ENCODE measurements around the gene RASGEF1C. TPM values are rescaled to one million over a fixed set of nuclear protein-coding genes. Genes with fewer than 3 reads are reported as not detected.
"Not testable (repeated sequence)": the region's sequence is repeated elsewhere in the genome, so short reads cannot be mapped to it uniquely, and the experiment has no call there.

The RASGEF1C gene
- total RNA-seq, 1 experiment from 2014 or later, result 0.40 TPM

DNA sequence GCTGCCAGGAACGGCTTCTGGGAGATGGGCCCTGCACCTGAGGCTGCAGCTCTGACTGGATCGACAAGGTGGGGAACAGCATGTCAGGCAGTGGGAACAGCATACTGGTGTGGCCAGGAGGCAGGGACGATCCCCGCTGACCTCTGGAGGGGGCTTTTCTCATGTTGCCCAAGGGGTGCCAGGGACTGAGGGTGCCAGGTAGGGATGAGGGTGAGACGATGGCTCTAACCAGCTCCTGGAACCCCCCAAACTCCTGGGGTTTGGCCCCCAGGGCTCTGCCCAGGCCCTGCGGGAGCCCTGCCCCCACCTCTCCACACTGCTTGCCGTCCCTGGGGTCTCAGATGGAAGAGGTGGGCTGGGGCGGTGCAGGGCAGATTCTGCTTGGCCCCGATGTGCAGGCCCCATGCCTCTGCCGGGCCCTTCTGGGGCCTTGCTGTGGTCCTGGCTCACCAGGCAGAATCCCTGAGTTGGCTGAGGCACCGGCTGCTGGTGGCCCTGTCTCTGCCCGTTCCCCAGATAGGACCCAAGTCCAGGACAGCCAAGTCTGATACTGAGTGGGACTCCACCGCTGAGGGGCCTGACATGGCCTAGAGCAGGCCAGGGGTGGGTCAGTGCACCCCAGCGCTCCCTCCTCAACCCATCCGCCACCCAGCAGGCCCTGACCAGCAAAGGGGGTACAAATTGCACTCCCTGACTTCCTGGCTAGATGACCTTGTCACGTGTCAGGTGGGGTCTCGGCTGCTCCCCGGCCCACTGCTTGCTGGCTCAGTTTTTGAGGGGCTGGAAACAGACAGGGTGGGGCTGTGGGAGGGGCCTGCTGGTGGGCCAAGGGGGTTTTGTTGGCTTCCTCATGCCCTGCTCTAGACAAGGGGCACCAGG lies 109.0 kb downstream of the RASGEF1C start:
- DNase-seq (ENCODE audit: low read depth), result no peak

DNA sequence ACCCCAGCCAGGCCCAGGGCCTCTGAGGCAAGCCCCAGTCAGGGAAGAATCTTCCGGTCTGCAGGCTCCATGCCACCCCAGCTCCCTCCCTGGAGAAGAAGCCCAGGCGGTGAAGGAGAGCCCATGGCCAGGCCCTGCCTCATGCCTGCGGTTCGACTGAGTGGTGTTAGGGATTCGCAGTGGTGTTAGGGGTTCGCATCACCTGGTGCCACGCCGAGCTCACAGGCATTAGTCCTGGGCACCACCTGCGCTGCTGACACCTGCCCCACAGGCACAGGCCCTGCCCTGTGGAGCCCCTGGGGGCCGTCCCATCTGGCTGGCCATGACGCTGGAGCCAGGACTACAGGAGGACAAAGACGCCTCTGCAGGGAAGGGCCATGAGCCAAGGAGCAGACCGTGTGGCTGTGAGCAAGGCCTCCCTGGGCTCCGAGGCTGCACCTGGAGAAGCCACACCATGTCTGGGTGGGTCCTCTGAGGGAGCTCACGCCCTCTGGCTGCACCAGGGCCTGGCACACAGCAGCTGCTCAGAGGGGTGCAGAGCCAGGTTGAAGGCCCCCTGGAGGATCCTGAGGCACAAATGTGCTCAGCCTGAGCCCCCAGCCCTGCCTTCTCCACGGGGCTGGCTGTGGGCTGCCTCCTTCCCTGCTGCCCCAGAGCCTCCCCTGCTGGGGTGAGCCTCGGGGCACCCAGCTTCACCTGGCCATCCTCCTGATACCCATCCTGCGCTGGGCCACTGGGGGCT lies 109.8 kb downstream of the RASGEF1C start:
- DNase-seq (ENCODE audit: low read depth), result no peak

DNA sequence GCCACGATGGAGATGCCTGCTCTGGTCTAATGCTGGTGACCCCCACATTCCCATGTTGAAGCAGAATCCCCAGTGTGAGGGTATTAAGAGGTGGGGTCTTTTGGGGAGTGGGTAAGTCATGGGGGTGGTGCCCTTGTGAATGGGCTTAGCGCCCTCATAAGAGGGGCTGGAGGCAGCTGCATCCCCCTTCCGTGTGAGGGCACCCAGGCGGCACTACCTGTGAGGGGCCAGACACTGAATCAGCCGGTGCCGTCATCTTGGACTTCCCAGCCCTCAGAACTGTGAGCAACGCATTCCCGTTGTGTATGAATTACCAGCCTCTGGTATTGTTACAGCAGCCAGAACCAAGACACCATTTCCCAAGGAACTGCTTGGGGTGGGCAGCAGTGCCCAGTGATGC lies 110.5 kb downstream of the RASGEF1C start:
- DNase-seq (ENCODE audit: low read depth), result no peak

DNA sequence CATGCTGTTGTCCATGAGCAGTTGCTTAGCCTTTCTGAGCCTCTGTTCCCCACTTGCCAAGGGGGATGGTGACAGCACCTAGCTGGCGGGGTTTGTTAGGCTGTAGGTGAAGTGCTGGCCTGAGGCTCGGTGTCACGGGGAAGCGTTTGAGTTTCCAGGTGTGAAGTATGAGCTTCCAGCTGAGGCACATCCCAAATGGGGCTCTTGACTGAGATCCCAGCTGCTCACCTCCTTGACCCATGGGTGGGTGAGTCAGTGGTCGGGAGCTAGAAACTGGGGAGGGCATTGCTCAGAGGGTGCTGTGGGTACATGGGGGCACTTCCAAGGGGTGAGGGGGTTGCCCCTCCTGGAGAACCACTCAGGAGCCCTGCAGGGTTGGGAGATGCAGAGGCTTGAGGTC lies 111.1 kb downstream of the RASGEF1C start:
- DNase-seq (ENCODE audit: low read depth), result no peak

DNA sequence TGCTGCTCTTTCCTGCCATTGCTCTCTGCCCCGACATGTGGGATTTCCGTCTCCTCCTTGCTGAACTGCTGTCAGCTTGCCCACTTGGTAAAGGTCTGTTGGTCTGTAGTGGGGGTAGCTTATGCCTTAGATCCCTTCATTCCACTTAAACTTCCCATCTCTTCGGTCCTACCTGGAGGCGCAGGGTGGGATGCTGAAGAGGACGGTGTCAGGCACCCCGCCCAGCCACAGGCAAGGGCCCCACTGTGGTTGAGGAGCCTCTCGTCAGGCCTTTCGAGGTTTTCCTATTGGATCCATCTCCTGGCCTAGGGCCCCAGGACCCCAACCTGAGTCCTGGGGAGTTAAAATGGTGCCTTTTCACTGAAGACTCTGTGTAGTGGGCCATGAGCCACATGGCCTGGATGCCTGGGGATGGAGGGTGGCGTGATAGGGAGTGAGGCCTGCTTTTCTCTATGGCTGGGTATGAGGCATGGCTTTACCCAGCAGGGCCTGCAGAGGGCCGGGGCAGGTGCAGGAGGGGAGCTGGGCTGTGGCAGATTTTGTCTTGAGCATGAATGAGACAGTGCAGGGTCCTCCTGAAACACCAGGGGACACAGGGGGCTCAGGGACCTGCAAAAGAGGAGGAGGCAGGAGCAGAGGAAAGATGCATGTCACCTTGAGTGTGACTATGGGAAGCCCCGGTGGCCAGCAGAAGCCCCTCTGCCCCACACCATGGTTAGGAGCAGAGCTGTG lies 111.7 kb downstream of the RASGEF1C start:
- no peak for DNase-seq (ENCODE audit: low read depth)

DNA sequence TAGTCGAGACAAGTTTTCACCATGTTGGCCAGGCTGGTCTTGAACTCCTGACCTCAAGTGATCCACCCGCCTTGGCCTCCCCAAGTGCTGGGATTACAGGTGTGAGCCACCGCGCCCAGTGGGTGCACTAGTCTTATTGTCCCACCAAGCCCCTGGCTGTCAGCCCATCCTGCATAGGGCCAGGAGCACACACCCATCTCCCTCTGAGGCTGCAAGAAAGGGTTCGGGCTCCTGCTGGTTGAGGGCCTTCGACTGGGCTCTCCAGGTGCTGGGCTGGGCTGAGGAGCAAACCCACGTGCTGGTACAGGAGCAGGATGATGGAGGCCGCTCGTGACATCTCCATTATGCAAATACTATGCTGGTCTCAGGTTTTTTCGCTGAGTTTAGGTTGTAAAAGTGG lies 112.4 kb downstream of the RASGEF1C start:
- no peak for DNase-seq (ENCODE audit: low read depth)

DNA sequence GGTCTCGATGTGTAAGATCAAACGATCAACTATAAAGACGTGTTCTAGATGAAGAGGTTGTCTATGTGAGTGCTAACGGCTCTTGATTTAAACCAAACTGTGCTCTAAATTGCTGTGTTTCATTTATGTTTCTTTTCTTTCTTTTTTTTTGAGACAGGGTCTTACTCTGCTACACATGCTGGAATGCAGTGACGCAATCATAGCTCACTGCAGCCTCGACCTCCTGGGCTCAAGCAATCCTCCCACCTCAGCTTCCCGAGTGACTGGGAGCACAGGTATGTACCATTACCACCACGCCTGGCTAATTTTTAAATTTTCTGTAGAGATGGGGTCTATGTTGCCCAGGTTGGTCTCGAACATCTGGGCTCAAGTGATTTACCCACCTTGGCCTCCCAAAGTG lies 113.5 kb downstream of the RASGEF1C start:
- DNase-seq (ENCODE audit: low read depth), result no peak

DNA sequence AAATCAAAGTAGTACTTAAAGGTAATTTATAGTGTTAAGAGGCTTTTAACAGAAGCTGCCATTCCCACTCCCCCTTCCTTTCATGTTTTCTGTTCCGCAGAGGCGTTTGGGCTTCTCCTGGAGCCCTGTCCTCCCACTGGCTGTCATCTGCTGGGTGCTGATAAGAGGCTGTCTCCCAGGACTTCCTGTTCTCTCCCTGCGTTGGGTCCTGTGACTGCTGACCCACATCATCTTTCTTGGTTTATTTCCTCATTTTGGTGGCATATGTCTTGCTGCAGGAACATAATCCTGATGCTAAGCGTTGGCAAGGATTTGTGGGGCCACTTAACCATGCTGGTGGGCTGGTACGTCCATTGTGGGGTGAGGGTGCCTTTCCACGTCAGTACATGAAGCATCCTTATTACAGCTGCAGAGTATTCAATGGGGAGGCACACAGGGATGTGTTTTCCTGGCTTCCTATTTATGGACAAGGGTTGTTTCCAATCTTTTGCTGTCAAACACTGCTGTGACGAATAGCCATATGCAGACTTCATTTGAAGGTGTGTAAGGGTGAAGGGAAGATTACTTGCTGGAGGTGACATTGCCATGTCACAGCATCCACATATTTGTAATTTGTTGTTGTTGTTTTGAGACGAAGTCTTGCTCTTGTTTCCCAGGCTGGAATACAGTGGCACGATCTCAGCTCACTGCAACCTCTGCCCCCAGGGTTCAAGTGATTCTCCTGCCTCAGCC lies 115.2 kb downstream of the RASGEF1C start:
- DNase-seq (ENCODE audit: low read depth), result no peak

DNA sequence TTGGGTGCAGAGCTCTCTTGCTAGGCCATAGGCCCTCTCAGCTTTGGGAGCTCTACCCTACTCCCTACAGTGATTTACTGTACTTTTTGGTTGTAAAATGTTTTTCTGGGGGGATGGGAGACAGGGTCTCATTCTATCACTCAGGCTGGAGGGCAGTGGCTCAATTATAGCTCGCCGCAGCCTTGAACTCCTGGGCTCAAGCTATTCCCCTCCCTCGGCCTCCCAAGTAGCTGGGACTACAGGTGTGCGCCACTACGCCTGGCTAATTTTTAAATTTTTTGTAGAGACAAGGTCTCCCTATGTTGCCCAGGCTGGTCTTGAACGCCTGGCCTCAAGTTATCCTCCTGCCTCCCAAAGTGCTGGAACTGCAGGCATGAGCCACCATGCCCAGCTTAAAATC lies 115.8 kb downstream of the RASGEF1C start:
- no peak for DNase-seq (ENCODE audit: low read depth)

DNA sequence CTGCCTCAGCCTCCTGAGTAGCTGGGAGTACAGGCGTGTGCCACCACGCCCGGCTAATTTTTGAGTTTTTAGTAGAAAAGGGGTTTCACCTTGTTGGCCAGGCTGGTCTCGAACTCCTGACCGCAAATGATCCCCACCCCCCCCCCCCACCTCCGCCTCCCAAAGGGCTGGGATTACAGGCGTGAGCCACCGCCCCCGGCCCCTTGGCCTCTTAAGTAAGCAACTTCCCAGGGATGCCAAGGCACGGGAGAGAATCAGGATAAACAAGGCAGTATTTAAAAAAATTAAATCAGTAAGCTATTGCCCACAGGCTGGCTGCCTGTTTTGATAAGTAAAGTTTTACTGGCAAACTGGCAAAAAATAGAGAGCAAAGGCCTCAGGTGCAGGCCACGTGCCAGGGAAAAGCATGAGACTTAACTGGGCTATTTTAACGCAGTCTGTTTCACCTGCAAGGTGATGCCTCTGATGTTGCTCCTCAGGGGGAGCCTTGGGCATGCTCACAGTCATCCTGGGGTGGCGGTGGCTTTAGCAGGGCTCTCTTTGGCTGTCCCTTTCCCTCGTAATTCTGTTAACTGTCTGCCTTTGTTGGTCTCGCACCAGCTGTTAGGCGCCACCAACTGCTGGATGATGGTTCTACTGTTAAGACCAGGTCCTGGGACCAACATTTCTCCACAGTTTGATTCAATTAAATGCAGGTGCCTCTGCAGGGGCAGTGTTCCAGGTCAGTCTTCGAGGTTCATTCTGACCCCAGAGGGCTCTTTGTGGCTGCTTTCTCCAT lies 118.1 kb downstream of the RASGEF1C start:
- DNase-seq (ENCODE audit: low read depth), result peak; percentile 54

DNA sequence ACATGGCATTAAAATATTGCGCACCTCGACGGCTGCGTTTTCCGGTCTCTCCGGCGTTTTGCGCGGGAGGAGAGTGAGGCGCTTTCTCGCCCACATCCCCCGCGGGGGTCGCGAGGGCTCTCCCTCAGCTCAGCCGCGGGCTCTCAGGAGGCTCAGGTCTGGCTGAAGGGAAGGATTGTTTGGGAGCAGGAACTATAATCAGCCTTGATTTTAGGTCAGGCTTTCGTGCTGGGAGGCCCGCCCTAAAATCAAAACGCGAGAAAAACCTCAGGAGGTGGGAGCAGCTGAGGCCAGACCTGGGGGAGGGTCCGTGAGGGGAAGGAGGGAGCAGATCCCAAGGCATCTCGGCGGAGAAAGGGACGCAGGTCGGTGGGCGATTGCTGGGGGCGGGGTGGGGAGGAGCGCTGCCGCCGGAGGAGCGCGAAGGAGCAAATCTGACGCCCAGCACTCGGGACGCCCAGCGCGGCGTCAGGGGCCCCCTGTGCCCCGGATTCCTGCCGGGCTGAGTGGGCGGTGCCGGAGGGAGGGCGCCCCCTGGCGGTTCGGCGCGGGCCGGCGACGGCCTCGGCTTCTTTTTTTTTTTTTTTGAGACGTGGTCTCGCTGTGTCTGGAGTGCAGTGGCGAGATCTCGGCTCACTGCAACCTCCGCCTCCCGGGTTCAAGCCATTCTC lies 118.8 kb downstream of the RASGEF1C start:
- peak; percentile 88 for DNase-seq (ENCODE audit: low read depth)

DNA sequence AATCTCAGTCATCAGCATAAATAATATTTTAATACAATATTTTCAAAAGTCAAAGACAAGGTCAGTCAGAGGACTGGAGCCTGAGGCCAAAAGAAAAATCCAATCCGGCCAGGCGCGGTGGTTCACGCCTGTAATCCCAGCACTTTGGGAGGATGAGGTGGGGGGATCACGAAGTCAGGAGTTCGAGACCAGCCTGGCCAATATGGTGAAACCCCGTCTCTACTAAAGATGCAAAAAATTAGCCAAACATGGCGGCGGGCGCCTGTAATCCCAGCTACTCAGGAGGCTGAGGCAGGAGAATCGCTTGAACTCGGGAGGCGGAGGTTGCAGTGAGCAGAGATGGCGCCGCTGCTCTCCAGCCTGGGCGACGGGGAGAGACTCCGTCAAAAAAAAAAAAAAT lies 119.4 kb downstream of the RASGEF1C start:
- DNase-seq (ENCODE audit: low read depth), result not testable (repeated sequence)

DNA sequence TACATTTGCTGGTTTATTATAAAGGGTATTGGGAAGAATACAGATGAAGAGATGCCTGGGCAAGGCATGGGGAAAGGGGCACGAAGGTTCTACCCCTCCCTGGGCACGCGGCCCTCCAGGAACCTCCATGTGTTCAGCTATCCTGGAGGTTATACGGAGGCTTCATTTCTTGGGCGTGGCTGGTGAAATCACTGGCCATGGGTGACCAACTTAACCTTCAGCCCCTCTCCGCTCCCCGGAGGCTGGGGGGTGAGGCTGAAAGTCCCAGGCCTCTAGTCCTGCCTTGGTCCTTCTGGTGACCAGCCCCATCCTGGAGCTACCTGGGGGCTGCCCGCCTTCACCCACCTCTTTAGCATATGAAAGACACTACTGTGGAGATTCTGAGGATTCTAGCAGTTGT lies 120.5 kb downstream of the RASGEF1C start:
- no peak for DNase-seq (ENCODE audit: low read depth)

DNA sequence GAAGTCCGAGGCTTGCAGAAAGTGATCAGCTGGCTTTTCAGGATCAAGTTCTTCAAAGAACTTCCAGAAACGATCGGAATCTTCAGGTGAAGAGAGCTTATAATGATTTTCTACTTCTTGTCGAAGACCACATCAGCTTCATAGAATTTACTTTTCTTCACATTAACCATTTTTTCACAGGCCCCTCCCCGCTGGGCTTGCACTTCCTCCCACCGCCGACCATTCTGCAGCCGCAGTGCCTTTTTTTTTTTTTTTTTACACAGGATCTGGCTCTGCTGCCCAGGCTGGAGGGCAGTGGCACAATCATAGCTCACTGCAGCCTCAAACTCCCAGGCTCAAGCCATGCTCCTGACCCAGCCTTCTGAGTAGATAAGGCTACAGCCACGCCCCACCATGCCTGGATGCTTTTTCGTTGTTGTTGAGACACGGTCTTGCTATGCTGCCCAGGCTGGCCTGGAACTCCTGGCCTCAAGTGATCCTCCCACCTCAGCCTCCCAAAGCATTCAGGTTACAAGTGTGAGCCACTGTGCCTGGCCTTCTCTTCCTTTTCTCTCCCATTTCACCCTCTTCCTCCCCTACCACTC lies 122.1 kb downstream of the RASGEF1C start:
- no peak for DNase-seq (ENCODE audit: low read depth)

DNA sequence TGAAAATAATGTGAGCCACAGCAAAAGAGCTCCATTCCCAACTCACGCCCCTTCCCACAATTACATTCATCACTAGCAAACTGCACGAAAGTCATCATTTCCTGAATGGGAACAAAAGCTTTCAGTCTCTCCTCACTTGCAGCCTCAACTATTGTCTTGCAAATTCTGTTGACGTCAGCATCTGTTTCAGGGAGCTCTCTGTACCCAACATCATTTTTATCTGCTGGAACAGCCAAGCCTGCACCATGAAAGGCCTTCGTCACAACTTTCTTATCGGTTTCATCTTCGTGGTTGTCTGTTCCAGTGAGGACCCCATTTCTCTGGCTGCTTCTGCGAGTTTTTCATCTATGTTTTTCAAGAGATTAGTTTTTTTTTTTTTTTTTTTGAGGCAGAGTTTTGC lies 123.2 kb downstream of the RASGEF1C start:
- DNase-seq (ENCODE audit: low read depth), result no peak

DNA sequence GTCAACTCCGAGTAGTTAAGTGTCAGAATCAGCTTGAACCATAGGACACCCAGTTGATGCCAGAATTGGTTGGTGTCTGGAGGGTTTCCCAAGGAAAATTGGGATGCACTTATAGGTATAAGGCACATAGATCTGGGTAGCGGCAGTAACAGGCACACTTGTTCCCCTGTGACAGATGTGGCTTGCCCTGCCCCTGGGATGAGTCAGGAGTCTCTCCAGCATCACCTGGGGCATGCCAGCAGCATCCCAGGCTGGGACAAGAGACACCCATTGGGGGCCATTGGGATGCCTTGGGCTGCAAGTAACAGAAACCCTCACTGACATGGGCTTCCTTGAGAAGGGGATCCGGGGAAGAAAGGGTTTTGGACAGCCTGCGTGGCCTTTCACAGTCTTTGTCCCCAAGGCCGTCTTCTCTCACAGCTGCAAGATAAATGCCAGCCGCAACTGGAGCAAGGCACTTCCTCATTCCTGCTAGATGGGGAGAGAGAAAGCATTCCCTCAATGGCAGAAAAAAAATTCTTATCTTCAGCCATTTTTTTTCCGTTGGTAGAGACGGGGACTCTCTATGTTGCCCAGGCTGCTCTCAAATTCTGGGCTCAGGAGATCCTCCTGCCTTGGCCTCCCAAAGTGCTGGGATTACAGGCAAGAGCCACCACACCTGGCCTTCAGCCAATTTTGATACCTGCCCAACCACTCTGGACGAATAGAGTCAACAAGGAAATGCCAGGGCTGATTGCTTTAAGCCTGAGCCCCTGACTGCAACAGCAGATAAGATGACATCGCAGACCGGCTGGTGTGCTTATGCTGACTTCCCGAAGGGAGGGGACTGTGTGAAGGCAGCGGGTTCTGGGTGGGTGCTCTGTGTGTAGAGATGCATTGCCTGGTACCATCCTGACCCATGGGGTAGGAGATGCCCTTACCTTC lies 124.1 kb downstream of the RASGEF1C start:
- no peak for DNase-seq (ENCODE audit: low read depth)

DNA sequence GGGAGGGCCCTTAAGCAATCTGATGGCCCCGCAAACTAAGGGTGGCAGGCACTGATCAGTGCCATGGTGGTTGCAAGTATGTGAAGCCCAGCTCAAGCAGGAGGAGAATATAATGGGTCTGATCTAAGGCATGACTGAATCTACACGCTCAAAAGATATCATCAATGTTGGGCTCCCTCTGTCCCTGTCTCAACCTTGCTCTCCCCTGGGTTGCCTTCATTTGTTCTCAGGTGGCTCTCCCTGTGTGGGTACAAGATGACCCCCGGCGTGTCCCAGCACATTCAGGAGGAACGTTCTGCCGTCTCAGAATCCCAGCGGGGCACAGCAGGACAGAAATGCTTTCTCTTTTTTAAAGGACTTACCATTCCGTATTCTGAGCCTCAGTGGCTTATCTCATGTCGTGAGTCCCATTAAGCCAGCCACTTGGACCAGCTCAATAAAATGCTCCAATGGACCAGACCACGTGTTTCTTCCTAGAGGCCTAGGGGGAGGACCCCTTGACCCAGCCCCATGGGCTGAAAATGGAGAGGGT lies 125.4 kb downstream of the RASGEF1C start:
- DNase-seq (ENCODE audit: low read depth), result no peak

DNA sequence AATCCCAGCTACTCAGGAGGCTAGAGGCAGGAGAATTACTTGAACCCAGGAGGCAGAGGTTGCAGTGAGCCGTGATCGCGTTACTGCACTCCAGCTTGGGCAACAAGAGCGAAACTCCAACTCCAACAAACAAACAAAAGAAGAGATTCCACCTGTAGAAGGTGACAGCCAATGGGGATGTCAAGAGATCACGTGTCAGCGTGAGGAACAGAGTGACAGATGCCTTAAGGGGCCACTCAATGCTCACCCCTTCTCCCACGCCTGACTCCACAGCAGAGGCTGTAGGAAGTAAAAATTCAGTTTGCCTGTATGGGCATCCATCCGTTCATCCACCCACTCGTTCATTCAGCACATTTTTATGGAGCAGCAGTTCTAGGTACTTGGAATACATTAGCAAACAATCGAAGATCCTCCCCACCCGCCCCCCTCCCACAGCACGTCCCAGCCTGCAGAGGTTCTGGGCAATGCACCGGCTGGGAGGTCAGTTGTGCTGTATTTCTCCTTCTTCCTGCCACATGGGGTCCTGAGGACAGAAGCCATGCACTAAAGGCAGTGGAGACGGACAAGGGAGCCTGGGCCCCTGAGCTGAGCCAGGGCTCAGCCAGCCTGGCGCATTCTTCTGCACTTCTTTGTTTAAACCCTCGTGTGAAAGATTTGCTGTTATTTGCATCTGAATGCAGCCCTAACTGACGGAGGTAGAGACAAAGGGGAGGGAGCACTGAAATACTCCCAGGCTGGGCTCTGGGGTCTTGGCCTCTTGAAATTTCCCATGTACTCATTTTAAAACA lies 126.2 kb downstream of the RASGEF1C start:
- no peak for DNase-seq (ENCODE audit: low read depth)

Measured in Daoy (cell line).